Ovary (tissue), 9 donors: ENCODE data around the gene IDUA. TPM values are rescaled to one million over a fixed set of nuclear protein-coding genes. Genes with fewer than 3 reads are reported as not detected.

Experiments used
- DNase-seq, 5 donors: peaks; one replicate each; pipeline ENCODE4 v3.0.0-alpha.2; 2019 to 2020
- H3K27ac ChIP-seq, 2 donors: fragments of 200-600 bp; one replicate each; pipeline versions ENCODE4 v1.5.1 to v1.8.0; 2019 to 2022
- H3K27me3 ChIP-seq: fragments of 200-600 bp; one replicate; pipeline ENCODE4 v1.8.0; 2022
- H3K36me3 ChIP-seq: fragments of 200-600 bp; sonication (generic); one replicate; pipeline ENCODE4 v1.5.1; 2019
- H3K4me1 ChIP-seq: one replicate; pipeline ENCODE4 v1.8.1; 2013; ENCODE audit warnings: mild to moderate bottlenecking, moderate library complexity; ENCODE audit not compliant: insufficient read depth
- H3K4me3 ChIP-seq: fragments of 200-600 bp; sonication (generic); one replicate; pipeline ENCODE4 v1.5.1; 2017
- H3K9me3 ChIP-seq, 2 donors: fragments of 200-600 bp in 1 of 2; sonication (generic) in 1 of 2; one replicate each; pipeline versions ENCODE4 v1.5.1 to v1.8.1; 2013 to 2019; ENCODE audit warnings: mild to moderate bottlenecking in 1 of 2, moderate library complexity in 1 of 2
- EP300 ChIP-seq: sonication (generic); formaldehyde crosslinking; IDR thresholded peaks from one replicate; pipeline ENCODE4 v1.6.1; 2017; ENCODE audit warnings: antibody characterized with exemption
- POLR2A ChIP-seq: fragments of 450-650 bp; IDR thresholded peaks from one replicate; pipeline ENCODE4 v1.6.1; 2017; ENCODE audit warnings: antibody characterized with exemption, mild to moderate bottlenecking, moderate library complexity
- WGBS, 3 donors: extraction: QIAGEN DNeasy Blood & Tissue Kit in 1 of 3; methylation state at CpG; one replicate each; pipeline versions ENCODE4 v1.1.5 to v1.1.7; 2013 to 2017; 5-methylcytosine and 5-hydroxymethylcytosine counted together
- intact Hi-C, 4 donors: fragments of 100-400 bp; cut with DNase I; formaldehyde crosslinking; loops; one replicate each; pipeline versions ENCODE4 v1.11.0 to v1.15.1; 2022 to 2023
- polyA plus RNA-seq, 2 donors: library from polyadenylated mRNA; stranded (reverse); fragments of 200-250 nt in 1 of 2; fragments of 350-450 nt in 1 of 2; fragmentation: Illumina TruSeq in 1 of 2; extraction: RNeasy Lipid Tissue Mini Kit (QIAGEN cat#74804) in 1 of 2; gene quantifications; one replicate each; pipeline ENCODE4 v1.2.3, GENCODE V29; 2013 to 2014
- total RNA-seq, 7 donors: library from RNA; depleted of rRNA in 2 of 7; stranded (reverse); fragments of >200 nt in 2 of 7; fragmentation: NEBNext Ultra II Directional in 3 of 7; extraction: Animal tissue kit (Norgen Biotek cat#: 25700) in 3 of 7; gene quantifications; one replicate each; pipeline versions ENCODE4 v1.1.0 to v1.2.4, GENCODE V29; 2016 to 2023
- TF ChIP-seq, protein P1 (sequence below), 3 donors: fragments of 450-650 bp in 2 of 3; fragments of 200-600 bp in 1 of 3; IDR thresholded peaks; one replicate each; pipeline versions ENCODE4 v1.5.1 to v1.8.0; 2016 to 2022; ENCODE audit warnings: antibody characterized with exemption in 3 of 3, mild to moderate bottlenecking in 1 of 3
- donor health status: DM: no; HTN: no; CAD: no; lungs with moderate emphysema.
- donor health status: DM: no; HTN: no; CAD: no.
- donor health status: Bipolar disorder and iron deficiency.
- donor health status: DM: yes; HTN: yes; CAD: no.
- donor health status: DM: no; HTN: no; CAD: no.
- donor health status: DM: yes; HTN: yes; CAD: no.

IDUA gene
- total and polyA plus RNA-seq, 9 donors = 3.1 to 49.1 (median 31.8) TPM

DNA sequence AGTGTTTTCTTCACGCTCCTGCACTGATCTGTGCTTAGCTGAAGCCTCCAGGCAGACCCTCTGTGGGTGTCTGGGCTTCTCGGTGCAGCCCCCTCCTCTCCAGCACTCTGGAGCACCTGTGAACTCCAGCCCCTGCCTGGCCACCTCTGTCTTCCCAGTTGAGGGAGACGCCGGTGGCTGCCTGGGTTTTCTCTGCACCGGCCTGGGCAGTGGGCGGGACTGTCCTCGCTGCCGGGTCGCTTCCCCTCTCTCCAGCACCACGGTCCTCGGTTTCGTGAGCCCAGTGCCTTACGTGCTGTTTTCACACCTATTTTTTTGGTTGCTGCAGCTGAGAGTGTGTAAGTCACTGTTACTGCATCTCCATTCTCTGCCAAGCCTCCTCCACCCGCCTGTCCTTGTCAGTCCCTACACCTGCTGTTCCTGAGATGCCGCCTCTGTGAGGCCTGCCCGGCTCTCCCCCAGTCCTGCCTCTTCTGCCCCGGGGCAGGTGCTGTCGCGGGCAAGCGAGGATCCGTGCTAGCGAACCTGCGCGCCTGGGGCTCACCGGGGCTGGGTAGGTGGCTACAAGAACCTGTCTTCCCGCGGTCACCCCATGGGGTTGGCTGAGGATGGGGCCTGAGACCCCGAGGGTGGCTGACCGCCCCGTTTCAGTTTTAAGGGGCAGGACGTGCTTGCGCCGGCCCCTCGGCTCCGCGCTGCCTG lies 22.1 kb downstream of the IDUA start:
- peak overlapping the region in 1 of 2 donors; percentile 11 for H3K27ac ChIP-seq
- no peaks in the 10 kb centered on the region for H3K36me3 ChIP-seq
- no peaks in the 10 kb centered on the region for H3K9me3 ChIP-seq
- H3K27me3 ChIP-seq = peaks cover 1% of the 10 kb centered on the region
- H3K4me1 ChIP-seq = peaks cover 14% of the 10 kb centered on the region
- TF ChIP-seq, protein P1, sequence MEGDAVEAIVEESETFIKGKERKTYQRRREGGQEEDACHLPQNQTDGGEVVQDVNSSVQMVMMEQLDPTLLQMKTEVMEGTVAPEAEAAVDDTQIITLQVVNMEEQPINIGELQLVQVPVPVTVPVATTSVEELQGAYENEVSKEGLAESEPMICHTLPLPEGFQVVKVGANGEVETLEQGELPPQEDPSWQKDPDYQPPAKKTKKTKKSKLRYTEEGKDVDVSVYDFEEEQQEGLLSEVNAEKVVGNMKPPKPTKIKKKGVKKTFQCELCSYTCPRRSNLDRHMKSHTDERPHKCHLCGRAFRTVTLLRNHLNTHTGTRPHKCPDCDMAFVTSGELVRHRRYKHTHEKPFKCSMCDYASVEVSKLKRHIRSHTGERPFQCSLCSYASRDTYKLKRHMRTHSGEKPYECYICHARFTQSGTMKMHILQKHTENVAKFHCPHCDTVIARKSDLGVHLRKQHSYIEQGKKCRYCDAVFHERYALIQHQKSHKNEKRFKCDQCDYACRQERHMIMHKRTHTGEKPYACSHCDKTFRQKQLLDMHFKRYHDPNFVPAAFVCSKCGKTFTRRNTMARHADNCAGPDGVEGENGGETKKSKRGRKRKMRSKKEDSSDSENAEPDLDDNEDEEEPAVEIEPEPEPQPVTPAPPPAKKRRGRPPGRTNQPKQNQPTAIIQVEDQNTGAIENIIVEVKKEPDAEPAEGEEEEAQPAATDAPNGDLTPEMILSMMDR (IDR thresholded peaks at IDR 0.05) = no peak
- no peak for TF ChIP-seq EP300
- no peak for TF ChIP-seq POLR2A
- intact Hi-C loops = loop anchor here in 1 of 4 donors (5.0 kb wide), 1 partner anchor 343 kb away; no protein-coding TSS in a partner anchor
- 2 to 3% (median 2%) methylated on average over 24 to 36 of the region's 36 CpGs for WGBS, 3 donors
- H3K4me3 ChIP-seq = peak overlapping the region; percentile 58
- DNase-seq = peak in 2 of 5 donors; percentile 73 to 75

DNA sequence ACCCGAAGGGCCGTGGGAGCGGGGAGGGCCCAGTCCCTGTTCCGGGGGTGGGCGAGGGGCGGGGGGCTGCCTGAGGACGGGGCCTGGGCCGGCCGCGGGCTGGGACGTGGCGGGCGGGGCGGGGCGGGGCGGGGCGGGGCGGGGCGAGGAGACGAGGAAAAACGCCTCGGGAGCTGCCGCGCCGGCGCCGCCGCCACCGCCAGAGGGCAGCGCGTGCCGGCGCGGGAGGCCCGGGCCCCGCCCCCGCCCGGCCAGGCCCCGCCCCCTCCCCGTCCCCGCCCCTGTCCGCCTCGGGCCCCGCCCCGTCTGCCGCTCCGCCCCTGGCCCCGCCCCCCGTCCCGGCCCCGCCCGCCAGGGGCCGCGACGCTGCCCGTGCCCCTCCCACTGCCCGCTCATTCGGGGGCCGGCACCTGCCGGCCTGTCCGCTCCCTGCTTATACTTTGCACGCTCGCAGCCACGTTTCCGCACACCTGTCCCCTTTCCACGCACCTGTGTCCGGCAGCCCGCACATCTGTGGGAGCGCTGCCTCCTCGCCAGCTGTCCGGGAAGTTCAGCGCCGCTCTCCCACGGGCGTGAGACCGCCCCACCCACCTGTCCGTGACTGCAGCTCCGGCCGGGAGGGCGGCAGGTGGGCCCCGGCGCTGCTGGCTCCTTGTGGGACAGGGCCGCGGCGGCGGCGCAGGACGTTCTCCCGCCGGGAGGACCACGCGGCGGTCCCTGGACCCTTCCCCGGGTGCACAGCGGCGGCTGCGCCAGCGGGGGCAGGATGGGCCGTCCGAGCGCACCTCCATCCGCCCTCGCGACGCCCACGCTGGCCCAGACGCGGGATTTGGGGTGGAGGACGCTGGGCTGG lies 22.9 kb downstream of the IDUA start:
- Histone ChIP-seq H3K27me3 (no peaks in the 10 kb centered on the region), H3K27ac (peak overlapping the region in 1 of 2 donors; percentile 11), H3K9me3 (no peaks in the 10 kb centered on the region), H3K4me3 (peak overlapping the region; percentile 62), H3K36me3 (no peaks in the 10 kb centered on the region), H3K4me1 (peaks cover 14% of the 10 kb centered on the region)
- WGBS, 3 donors = 1% methylated on average over 13 to 102 of the region's 109 CpGs
- DNase-seq = peak; percentile 73 to 85 (median 84)
- intact Hi-C loops = loop anchor here in 1 of 4 donors (5.0 to 10.0 kb wide), 2 partner anchors 225 to 343 kb away; no protein-coding TSS in a partner anchor
- TF ChIP-seq EP300 = no peak
- TF ChIP-seq, protein P1 (IDR thresholded peaks at IDR 0.05) = peak in 2 of 3 donors; percentile 27 to 60
- no peak for TF ChIP-seq POLR2A

DNA sequence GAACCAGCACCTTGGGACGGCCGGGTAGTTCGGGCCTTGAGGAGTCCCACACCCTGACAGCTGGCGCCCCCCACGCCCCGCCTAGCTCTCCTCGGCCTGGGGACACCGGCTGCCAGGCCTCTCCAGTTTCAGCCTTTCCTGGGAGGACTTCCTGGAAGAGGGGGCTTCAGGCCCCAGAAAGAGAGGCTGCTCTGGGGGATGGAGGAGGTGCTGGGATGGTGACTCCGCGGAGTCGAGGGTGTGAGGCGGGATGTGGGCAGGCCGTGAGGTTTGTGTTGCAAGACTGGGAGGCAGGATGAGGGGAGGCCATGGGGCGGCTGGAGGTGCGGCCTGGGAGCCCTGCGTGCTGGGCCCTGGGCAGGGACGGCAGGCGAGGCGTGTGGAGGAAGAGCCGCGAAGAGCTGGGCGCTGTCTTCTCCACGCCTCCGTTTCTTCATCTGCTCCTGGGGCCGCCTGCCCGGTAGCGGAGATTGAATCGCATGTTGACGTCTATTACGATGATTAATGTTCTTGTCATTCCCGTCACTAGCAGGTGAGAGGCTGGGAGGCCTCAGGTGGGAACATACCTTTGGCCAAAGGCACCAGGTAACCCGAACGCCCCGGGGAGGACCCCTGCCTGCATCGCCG lies 23.7 kb downstream of the IDUA start:
- Histone ChIP-seq H3K27me3 (no peaks in the 10 kb centered on the region), H3K4me1 (peaks cover 14% of the 10 kb centered on the region), H3K36me3 (no peaks in the 10 kb centered on the region), H3K4me3 (peak overlapping the region; percentile 62), H3K9me3 (no peaks in the 10 kb centered on the region), H3K27ac (peak overlapping the region; percentile 34 to 66)
- TF ChIP-seq EP300 (no peak), POLR2A (no peak)
- TF ChIP-seq, protein P1 (IDR thresholded peaks at IDR 0.05) = no peak
- intact Hi-C loops = loop anchor here in 1 of 4 donors (10.0 kb wide), 1 partner anchor 224 kb away; no protein-coding TSS in a partner anchor
- DNase-seq = peak; percentile 55 to 80 (median 72)
- 1 to 2% (median 1%) methylated on average over 34 to 36 of the region's 36 CpGs for WGBS, 3 donors
